OCI-LY7 (cell line): ENCODE data around the gene CRYGC. TPM values are rescaled to one million over a fixed set of nuclear protein-coding genes. Genes with fewer than 3 reads are reported as not detected.

Source experiments
- BruUV-seq: library from RNA; stranded (reverse); fragments of 400-500 nt; replicated peaks from 2 replicates; lab custom pipeline; 2021; lab: Mats Ljungman, UMichigan
- CTCF ChIA-PET: fragments of 300-600 bp; sonication (Branson Sonifier 250); formaldehyde crosslinking; loops from one replicate; lab custom pipeline; 2022; ENCODE audit warnings: antibody characterized with exemption; ENCODE audit not compliant: unreplicated experiment; lab: Charles Lee
- POLR2A ChIA-PET: fragments of 300-600 bp; sonication (Branson Sonifier 250); formaldehyde crosslinking; loops from one replicate; lab custom pipeline; 2022; ENCODE audit warnings: antibody characterized with exemption; lab: Charles Lee
- DNase-seq: peaks from one replicate; pipeline ENCODE4 v3.0.0-alpha.2; 2015; ENCODE audit warnings: low spot score
- H2AFZ ChIP-seq: fragments of 200-600 bp; sonication (generic), shearing (Covaris generic); 2 replicates; pipeline ENCODE4 v1.6.1; 2014; ENCODE audit warnings: mild to moderate bottlenecking, antibody characterized with exemption, low read length, moderate library complexity
- H3K27ac ChIP-seq: fragments of 200-600 bp; sonication (generic); 2 replicates; pipeline ENCODE4 v1.5.1; 2014; ENCODE audit warnings: mixed run types, low read depth, mild to moderate bottlenecking, moderate library complexity, low read length, inconsistent platforms; ENCODE audit not compliant: poor library complexity, severe bottlenecking
- H3K36me3 ChIP-seq: fragments of 200-600 bp; sonication (generic); 2 replicates; pipeline ENCODE4 v1.6.1; 2014; ENCODE audit warnings: mild to moderate bottlenecking, antibody characterized with exemption, low read length, moderate library complexity, mixed read lengths; ENCODE audit not compliant: insufficient read depth
- H3K4me1 ChIP-seq: fragments of 200-600 bp; sonication (generic); 2 replicates; pipeline ENCODE4 v1.5.1; 2014; ENCODE audit warnings: mild to moderate bottlenecking, low read length; ENCODE audit not compliant: insufficient read depth, poor library complexity, severe bottlenecking
- H3K4me2 ChIP-seq: fragments of 200-600 bp; sonication (generic); 2 replicates; pipeline ENCODE4 v1.6.1; 2014; ENCODE audit warnings: mild to moderate bottlenecking, low read length
- H3K4me3 ChIP-seq: fragments of 200-600 bp; sonication (generic); 2 replicates; pipeline ENCODE4 v1.5.1; 2014; ENCODE audit warnings: mild to moderate bottlenecking, low read depth, low read length; ENCODE audit not compliant: poor library complexity, severe bottlenecking
- H3K79me2 ChIP-seq: fragments of 200-600 bp; sonication (generic); 2 replicates; pipeline ENCODE4 v1.6.1; 2016; ENCODE audit warnings: low read depth, mild to moderate bottlenecking, low read length, moderate library complexity, mixed read lengths; ENCODE audit not compliant: insufficient read depth
- H3K9me2 ChIP-seq: fragments of 200-600 bp; sonication (generic); 2 replicates; pipeline ENCODE4 v1.6.1; 2016; ENCODE audit warnings: mild to moderate bottlenecking, low read length, mixed read lengths; ENCODE audit not compliant: insufficient read depth
- H3K9me3 ChIP-seq: fragments of 200-600 bp; sonication (generic); 2 replicates; pipeline ENCODE4 v1.6.1; 2014; ENCODE audit warnings: mild to moderate bottlenecking, mixed run types, low read length, mixed read lengths
- H4K20me1 ChIP-seq: fragments of 200-600 bp; sonication (generic); 2 replicates; pipeline ENCODE4 v1.6.1; 2014; ENCODE audit warnings: mild to moderate bottlenecking, antibody characterized with exemption, low read length, moderate library complexity, mixed read lengths; ENCODE audit not compliant: insufficient read depth
- CTCF ChIP-seq: fragments of 200-600 bp; sonication (generic); conservative IDR thresholded peaks from 2 replicates; pipeline ENCODE4 v1.5.1; 2014; ENCODE audit warnings: mild to moderate bottlenecking, antibody characterized with exemption, low read length, moderate library complexity, mixed read lengths
- EZH2phosphoT487 ChIP-seq: fragments of 200-600 bp; sonication (generic); IDR thresholded peaks from 2 replicates; pipeline ENCODE4 v1.6.1; 2018; ENCODE audit warnings: low read depth, borderline replicate concordance, mild to moderate bottlenecking, mixed run types, antibody characterized with exemption, low read length, moderate library complexity, mixed read lengths
- intact Hi-C: fragments of 100-400 bp; cut with micrococcal nuclease; formaldehyde crosslinking; loops from one replicate; pipeline ENCODE4 v1.10.0; 2022; ENCODE audit not compliant: unreplicated experiment
- total RNA-seq, 2 experiments: library from RNA; depleted of rRNA in 1 of 2; stranded (reverse); fragments of >200 nt in 1 of 2; shearing (Covaris generic) in 1 of 2; gene quantifications; 2 replicates each; pipeline ENCODE4 v1.2.3, GENCODE V29; 2014 to 2022

Gene CRYGC
- total RNA-seq, 2 experiments from 2014 or later = not detected

GRCh38 chr2:208086029-208086428, 43.6 kb downstream of the CRYGC start:
- Histone ChIP-seq H3K4me1 (no peaks in the 10 kb centered on the region), H3K9me3 (no peaks in the 10 kb centered on the region), H2AFZ (no peak overlapping the region), H4K20me1 (no peaks in the 10 kb centered on the region), H3K27ac (no peak overlapping the region), H3K79me2 (no peaks in the 10 kb centered on the region), H3K4me3 (no peak overlapping the region), H3K36me3 (no peaks in the 10 kb centered on the region), H3K4me2 (no peak overlapping the region), H3K9me2 (no peaks in the 10 kb centered on the region)
- TF ChIP-seq EZH2phosphoT487 = no peak
- TF ChIP-seq CTCF = no peak
- intact Hi-C loops = no loop called here
- no TSS peak for BruUV-seq
- CTCF ChIA-PET = no interaction called here
- POLR2A ChIA-PET = interaction anchor here (0.6 kb wide), 2 partner anchors 850 to 1221 kb away, joined by 3 read pairs; no protein-coding TSS in a partner anchor
- DNase-seq = no peak

- POLR2A ChIA-PET = no interaction called here
- H3K79me2 ChIP-seq = no peaks in the 10 kb centered on the region
- no peak overlapping the region for H3K4me3 ChIP-seq
- H3K36me3 ChIP-seq = no peaks in the 10 kb centered on the region
- TF ChIP-seq EZH2phosphoT487 (no peak), CTCF (no peak)
- H2AFZ ChIP-seq = no peak overlapping the region
- no peaks in the 10 kb centered on the region for H4K20me1 ChIP-seq
- no peak overlapping the region for H3K4me2 ChIP-seq
- H3K9me2 ChIP-seq = no peaks in the 10 kb centered on the region
- CTCF ChIA-PET = no interaction called here
- DNase-seq = no peak
- H3K4me1 ChIP-seq = no peaks in the 10 kb centered on the region
- H3K27ac ChIP-seq = no peak overlapping the region
- H3K9me3 ChIP-seq = no peaks in the 10 kb centered on the region
- no TSS peak for BruUV-seq
- intact Hi-C loops = no loop called here
Observed at GRCh38 chr2:208083807-208084206, 45.8 kb downstream of the CRYGC start.

Other genes with a start within 250 kb of the CRYGC start
- gene PLEKHM3, start 104.3 kb downstream of the CRYGC start, total RNA-seq (2014; rRNA removed; shearing (Covaris generic)) = 4.0 and 6.3 TPM in 2 replicates
- gene PLEKHM3, start 104.3 kb downstream of the CRYGC start, total RNA-seq (2022) = 3.7 and 5.4 TPM in 2 replicates
- not detected in 2 replicates for gene CRYGD, start 5.3 kb downstream of the CRYGC start, total RNA-seq (2014; rRNA removed; shearing (Covaris generic))
- not detected in 2 replicates for gene CRYGD, start 5.3 kb downstream of the CRYGC start, total RNA-seq (2022)
- gene CRYGB, start 16.3 kb upstream of the CRYGC start, total RNA-seq (2014; rRNA removed; shearing (Covaris generic)) = not detected in 2 replicates
- not detected in 2 replicates for gene CRYGB, start 16.3 kb upstream of the CRYGC start, total RNA-seq (2022)
- not detected in 2 replicates for gene CRYGA, start 33.8 kb upstream of the CRYGC start, total RNA-seq (2014; rRNA removed; shearing (Covaris generic))
- gene CRYGA, start 33.8 kb upstream of the CRYGC start, total RNA-seq (2022) = not detected in 2 replicates
- not detected in 2 replicates for gene C2orf80, start 60.2 kb upstream of the CRYGC start, total RNA-seq (2014; rRNA removed; shearing (Covaris generic))
- not detected in 2 replicates for gene C2orf80, start 60.2 kb upstream of the CRYGC start, total RNA-seq (2022)
- gene IDH1, start 125.2 kb upstream of the CRYGC start, total RNA-seq (2014; rRNA removed; shearing (Covaris generic)) = 28.2 and 36.2 TPM in 2 replicates
- gene IDH1, start 125.2 kb upstream of the CRYGC start, total RNA-seq (2022) = 48.9 and 57.2 TPM in 2 replicates
- gene PIKFYVE, start 136.4 kb upstream of the CRYGC start, total RNA-seq (2014; rRNA removed; shearing (Covaris generic)) = 29.2 and 29.7 TPM in 2 replicates
- 50.0 and 52.2 TPM in 2 replicates for gene PIKFYVE, start 136.4 kb upstream of the CRYGC start, total RNA-seq (2022)